ENCODE results near the gene SMIM36.

- TF ChIP-seq CTCF (IDR thresholded peaks at IDR 0.05; ENCODE audit: insufficient read depth, low read length, poor library complexity, severe bottlenecking) (no peak), EZH2phosphoT487 (conservative IDR thresholded peaks at IDR 0.05; ENCODE audit: low read length) (no peak)
Measured at GRCh38 chr17:55448681-55449080, 62.6 kb downstream of the SMIM36 start.

Data from SU-DHL-6 (cell line).